Measurements from ENCODE around the gene PREB.

The PREB gene

DNA sequence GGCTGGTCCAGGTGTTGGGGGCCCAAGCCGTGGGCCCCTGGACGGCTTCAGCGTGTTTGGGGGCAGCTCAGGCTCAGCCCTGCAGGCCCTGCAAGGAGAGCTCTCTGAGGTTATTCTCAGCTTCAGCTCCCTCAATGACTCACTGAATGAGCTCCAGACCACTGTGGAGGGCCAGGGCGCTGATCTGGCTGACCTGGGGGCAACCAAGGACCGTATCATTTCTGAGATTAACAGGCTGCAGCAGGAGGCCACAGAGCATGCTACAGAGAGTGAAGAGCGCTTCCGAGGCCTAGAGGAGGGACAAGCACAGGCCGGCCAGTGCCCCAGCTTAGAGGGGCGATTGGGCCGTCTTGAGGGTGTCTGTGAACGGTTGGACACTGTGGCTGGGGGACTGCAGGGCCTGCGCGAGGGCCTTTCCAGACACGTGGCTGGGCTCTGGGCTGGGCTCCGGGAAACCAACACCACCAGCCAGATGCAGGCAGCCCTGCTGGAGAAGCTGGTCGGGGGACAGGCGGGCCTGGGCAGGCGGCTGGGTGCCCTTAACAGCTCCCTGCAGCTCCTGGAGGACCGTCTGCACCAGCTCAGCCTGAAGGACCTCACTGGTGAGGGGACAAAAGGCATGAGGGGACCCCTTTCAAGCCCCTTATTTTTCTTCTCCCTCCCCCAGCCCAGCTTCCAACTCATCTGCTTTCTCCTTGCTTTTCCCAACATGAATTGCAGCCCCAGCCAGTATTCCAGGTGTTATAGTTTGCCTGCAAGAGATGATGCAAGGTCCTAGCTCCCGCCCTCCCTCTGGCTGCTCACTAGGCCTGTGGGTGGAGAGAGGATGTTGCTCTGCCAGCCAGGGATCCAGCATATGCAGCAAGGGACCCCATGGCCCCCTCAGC lies 50.8 kb downstream of the PREB start:
- H3K4me3 ChIP-seq (ENCODE audit: low read depth, low read length) = no peak overlapping the region
- ChIA-PET CTCF (interaction anchor here (0.6 to 10.3 kb wide), 12 partner anchors 10 to 197 kb away, joined by 3 to 73 read pairs (median 4); partner anchors contain the start of gene AGBL5), POLR2A (interaction anchor here (1.3 to 4.6 kb wide), 2 partner anchors 12 to 33 kb away, joined by 5 to 28 read pairs; partner anchors contain the start of gene OST4)
- DNase-seq (ENCODE audit: low read depth, low spot score) = no peak
- TF ChIP-seq CTCF (IDR thresholded peaks at IDR 0.05; ENCODE audit: insufficient read depth, low read length, missing control alignments) = no peak

DNA sequence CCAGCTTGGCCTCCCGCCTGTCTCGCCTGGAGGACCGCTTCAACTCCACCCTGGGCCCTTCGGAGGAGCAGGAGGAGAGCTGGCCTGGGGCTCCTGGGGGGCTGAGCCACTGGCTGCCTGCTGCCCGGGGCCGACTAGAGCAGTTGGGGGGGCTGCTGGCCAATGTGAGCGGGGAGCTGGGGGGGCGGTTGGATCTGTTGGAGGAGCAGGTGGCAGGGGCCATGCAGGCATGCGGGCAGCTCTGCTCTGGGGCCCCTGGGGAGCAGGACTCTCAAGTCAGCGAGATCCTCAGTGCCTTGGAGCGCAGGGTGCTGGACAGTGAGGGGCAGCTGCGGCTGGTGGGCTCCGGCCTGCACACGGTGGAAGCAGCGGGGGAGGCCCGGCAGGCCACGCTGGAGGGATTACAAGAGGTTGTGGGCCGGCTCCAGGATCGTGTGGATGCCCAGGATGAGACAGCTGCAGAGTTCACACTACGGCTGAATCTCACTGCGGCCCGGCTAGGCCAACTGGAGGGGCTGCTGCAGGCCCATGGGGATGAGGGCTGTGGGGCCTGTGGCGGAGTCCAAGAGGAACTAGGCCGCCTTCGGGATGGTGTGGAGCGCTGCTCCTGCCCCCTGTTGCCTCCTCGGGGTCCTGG lies 51.5 kb downstream of the PREB start:
- ChIA-PET POLR2A (interaction anchor here (1.0 to 4.6 kb wide), 3 partner anchors 10 to 32 kb away, joined by 3 to 28 read pairs (median 5); partner anchors contain the start of gene OST4), CTCF (interaction anchor here (1.0 to 10.3 kb wide), 10 partner anchors 9 to 121 kb away, joined by 3 to 73 read pairs (median 10); partner anchors contain the start of gene AGBL5)
- no peak overlapping the region for H3K4me3 ChIP-seq (ENCODE audit: low read depth, low read length)
- no peak for DNase-seq (ENCODE audit: low read depth, low spot score)
- no peak for TF ChIP-seq CTCF (IDR thresholded peaks at IDR 0.05; ENCODE audit: insufficient read depth, low read length, missing control alignments)

- CTCF ChIA-PET = interaction anchor here (0.7 to 10.3 kb wide), 11 partner anchors 9 to 236 kb away, joined by 3 to 73 read pairs (median 7); partner anchors contain the start of gene AGBL5
- no peak for DNase-seq (ENCODE audit: low read depth, low spot score)
- POLR2A ChIA-PET = interaction anchor here (1.0 to 4.6 kb wide), 4 partner anchors 10 to 32 kb away, joined by 3 to 28 read pairs (median 10); partner anchors contain the start of genes AGBL5 and OST4
- H3K4me3 ChIP-seq (ENCODE audit: low read depth, low read length) = no peak overlapping the region
- TF ChIP-seq CTCF (IDR thresholded peaks at IDR 0.05; ENCODE audit: insufficient read depth, low read length, missing control alignments) = no peak
These were observed 52.3 kb downstream of the PREB start for GRCh38 chr2:27081984-27082772.
